ENCODE results near the gene AGPAT1. TPM values are rescaled to one million over a fixed set of nuclear protein-coding genes. Genes with fewer than 3 reads are reported as not detected.

AGPAT1 gene
- total and polyA plus RNA-seq, 2 of the 13 experiments (the other 11 are each of a cell fraction or from before 2014, with no cell fraction given): 51.3 to 139 TPM

GRCh38 chr6:32195902-32196681, 20.2 kb upstream of the AGPAT1 start (continued):
- TF ChIP-seq STAT5B (CRISPR knock-in tag; IDR thresholded peaks at IDR 0.05) (peak; percentile 81; the same call in 1 of the 2 replicates), THAP9 (CRISPR knock-in tag; IDR thresholded peaks at IDR 0.05; ENCODE audit: borderline replicate concordance) (peak; percentile 70), RCOR2 (CRISPR knock-in tag; IDR thresholded peaks at IDR 0.05) (no peak), ZNF605 (CRISPR knock-in tag; IDR thresholded peaks at IDR 0.05) (peak; percentile 95), ZNF503 (CRISPR knock-in tag; IDR thresholded peaks at IDR 0.05) (peak; percentile 54; the same call in 1 of the 2 replicates), ZBTB46 (CRISPR knock-in tag; IDR thresholded peaks at IDR 0.05; ENCODE audit: borderline replicate concordance) (peak; percentile 25; the same call in 1 of the 2 replicates), ZNF768 (CRISPR knock-in tag; IDR thresholded peaks at IDR 0.05) (peak; percentile 15; the same call in 1 of the 2 replicates), KDM5A (IDR thresholded peaks at IDR 0.05; ENCODE audit: borderline replicate concordance, low read length) (no peak), AFF4 (CRISPR knock-in tag; IDR thresholded peaks at IDR 0.05) (peak; percentile 70; the same call in 1 of the 2 replicates), FOSL1 (CRISPR knock-in tag; IDR thresholded peaks at IDR 0.05; ENCODE audit: borderline replicate concordance) (0 out of 2 replicates have a peak, but pooled peaks have one; percentile 4), ZBTB42 (CRISPR knock-in tag; IDR thresholded peaks at IDR 0.05) (0 out of 2 replicates have a peak, but pooled peaks have one; percentile 76), BORCS8-MEF2B (CRISPR knock-in tag; IDR thresholded peaks at IDR 0.05) (peak; percentile 87), HNRNPK (IDR thresholded peaks at IDR 0.05; ENCODE audit: low read depth, low read length, poor library complexity, severe bottlenecking) (no peak), ZNF350 (CRISPR knock-in tag; IDR thresholded peaks at IDR 0.05; ENCODE audit: borderline replicate concordance, low read depth) (peak; percentile 87), TRAFD1 (CRISPR knock-in tag; IDR thresholded peaks at IDR 0.05; ENCODE audit: borderline replicate concordance) (0 out of 2 replicates have a peak, but pooled peaks have one; percentile 76)
